GM19372 (cell line): ENCODE data around the gene PCED1A.

Source experiments
- ATAC-seq: cut with Tn5 transposase; IDR thresholded peaks from one replicate; pipeline ENCODE4 v1.9.1; 2021; ENCODE audit warnings: mild to moderate bottlenecking, low read depth, moderate library complexity; ENCODE audit not compliant: unreplicated experiment

Gene PCED1A

GRCh38 chr20:2793471-2793870 lies 47.0 kb downstream of the PCED1A start:
- no peak for ATAC-seq
